ENCODE data around the gene ATXN1. TPM values are rescaled to one million over a fixed set of nuclear protein-coding genes. Genes with fewer than 3 reads are reported as not detected.

The ATXN1 gene
- total RNA-seq, 1 experiment from 2014 or later = 5.6 TPM

DNA sequence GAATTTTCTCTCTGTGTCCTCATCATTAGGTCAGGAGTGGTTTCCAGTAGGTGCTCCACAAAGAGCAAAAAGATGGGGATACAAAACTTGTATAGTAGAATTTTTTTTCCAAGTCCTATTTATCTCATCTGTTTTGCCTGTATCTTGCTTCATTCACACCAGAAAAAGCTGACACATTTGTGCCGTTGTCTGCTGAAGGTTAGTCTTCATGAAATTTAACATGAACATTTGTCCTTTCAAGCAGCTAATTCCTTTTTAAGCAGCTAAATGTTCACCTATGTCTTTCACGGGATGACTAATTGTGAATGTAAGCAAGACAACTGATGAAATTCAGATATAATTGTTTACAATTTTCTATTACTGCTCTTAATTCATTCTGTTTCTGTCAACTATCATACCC is 83.8 kb downstream of the ATXN1 start:
- TF ChIP-seq, protein P1, sequence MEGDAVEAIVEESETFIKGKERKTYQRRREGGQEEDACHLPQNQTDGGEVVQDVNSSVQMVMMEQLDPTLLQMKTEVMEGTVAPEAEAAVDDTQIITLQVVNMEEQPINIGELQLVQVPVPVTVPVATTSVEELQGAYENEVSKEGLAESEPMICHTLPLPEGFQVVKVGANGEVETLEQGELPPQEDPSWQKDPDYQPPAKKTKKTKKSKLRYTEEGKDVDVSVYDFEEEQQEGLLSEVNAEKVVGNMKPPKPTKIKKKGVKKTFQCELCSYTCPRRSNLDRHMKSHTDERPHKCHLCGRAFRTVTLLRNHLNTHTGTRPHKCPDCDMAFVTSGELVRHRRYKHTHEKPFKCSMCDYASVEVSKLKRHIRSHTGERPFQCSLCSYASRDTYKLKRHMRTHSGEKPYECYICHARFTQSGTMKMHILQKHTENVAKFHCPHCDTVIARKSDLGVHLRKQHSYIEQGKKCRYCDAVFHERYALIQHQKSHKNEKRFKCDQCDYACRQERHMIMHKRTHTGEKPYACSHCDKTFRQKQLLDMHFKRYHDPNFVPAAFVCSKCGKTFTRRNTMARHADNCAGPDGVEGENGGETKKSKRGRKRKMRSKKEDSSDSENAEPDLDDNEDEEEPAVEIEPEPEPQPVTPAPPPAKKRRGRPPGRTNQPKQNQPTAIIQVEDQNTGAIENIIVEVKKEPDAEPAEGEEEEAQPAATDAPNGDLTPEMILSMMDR (conservative IDR thresholded peaks at IDR 0.05) = no peak
- no peak overlapping the region for H2BK12ac ChIP-seq (ENCODE audit: insufficient read length, low read depth, low read length)
- no peaks in the 10 kb centered on the region for H3K23me2 ChIP-seq (ENCODE audit: insufficient read length, low read depth, low read length, poor library complexity, severe bottlenecking)
- H2BK120ac ChIP-seq (ENCODE audit: low read depth, low read length, poor library complexity, severe bottlenecking) = no peak overlapping the region
- H3K27me3 Mint-ChIP-seq (ENCODE audit: low read depth) = peaks cover 2% of the 10 kb centered on the region; the same call in 1 of the 2 replicates
- no peaks in the 10 kb centered on the region for H3K4me1 ChIP-seq (ENCODE audit: insufficient read depth, low read length)
- H3K4me3 Mint-ChIP-seq = no peak overlapping the region
- no peak overlapping the region for H3K18ac ChIP-seq (ENCODE audit: insufficient read length, low read depth, low read length)
- H2BK15ac ChIP-seq (ENCODE audit: low read depth, low read length) = no peak overlapping the region
- H3K23ac ChIP-seq (ENCODE audit: insufficient read length, low read depth, low read length) = no peak overlapping the region
- no peak overlapping the region for H3K4ac ChIP-seq (ENCODE audit: low read depth, low read length)
- H4K5ac ChIP-seq (ENCODE audit: insufficient read length, low read depth, low read length) = no peak overlapping the region
- no peak overlapping the region for H3K4me2 ChIP-seq (ENCODE audit: insufficient read depth, insufficient read length, low read length)
- no peaks in the 10 kb centered on the region for H3K79me2 ChIP-seq (ENCODE audit: insufficient read depth, low read length)
- H3K27ac ChIP-seq (ENCODE audit: insufficient read length, low read depth, low read length) = no peak overlapping the region
- H3K9ac ChIP-seq (ENCODE audit: extremely low read depth, insufficient read length, low read length) = no peak overlapping the region
- no peak overlapping the region for H3T11ph ChIP-seq (ENCODE audit: low read length)
- no peak overlapping the region for H4K8ac ChIP-seq (replicated peaks; ENCODE audit: insufficient read length, low read depth, low read length)
- H2BK5ac ChIP-seq (ENCODE audit: insufficient read length, low read length) = no peak overlapping the region
- H2AFZ ChIP-seq (ENCODE audit: low read length) = no peak overlapping the region
- H3K79me1 ChIP-seq (ENCODE audit: insufficient read depth, low read depth, low read length, poor library complexity, severe bottlenecking) = no peaks in the 10 kb centered on the region
- WGBS (ENCODE audit: extremely low coverage, insufficient read length, low lambda C conversion rate) = no CpG with 5 or more reads among the region's 2 CpGs
- H3K9me3 ChIP-seq (ENCODE audit: control insufficient read depth, low read depth, low read length) = no peaks in the 10 kb centered on the region
- H4K91ac ChIP-seq (ENCODE audit: insufficient read length, low read depth, low read length) = no peak overlapping the region
- H3K27ac Mint-ChIP-seq = no peak overlapping the region
- H4K20me1 ChIP-seq (ENCODE audit: control insufficient read depth, insufficient read depth, insufficient read length) = no peaks in the 10 kb centered on the region
- H3K56ac ChIP-seq (ENCODE audit: insufficient read length, low read depth, low read length) = no peak overlapping the region
- H3K9me3 Mint-ChIP-seq = no peaks in the 10 kb centered on the region
- no peak overlapping the region for H3K14ac ChIP-seq (ENCODE audit: insufficient read depth, low read length)
- H3K27me3 ChIP-seq (ENCODE audit: insufficient read depth, low read length) = no peaks in the 10 kb centered on the region
- peaks cover 6 to 8% of the 10 kb centered on the region in 2 experiments for H3K4me1 Mint-ChIP-seq
- no peak for DNase-seq
- no peaks in the 10 kb centered on the region for H3K36me3 Mint-ChIP-seq (ENCODE audit: insufficient read depth in 1 of 3, low read depth in 3 of 3)
- H2BK20ac ChIP-seq (ENCODE audit: low read depth, low read length, poor library complexity, severe bottlenecking) = no peak overlapping the region
- no peak overlapping the region for H2AK5ac ChIP-seq (ENCODE audit: insufficient read length, low read length)
